KMS-11 (cell line): ENCODE results near the gene MS4A2.

ENCODE experiments used
- H2AFZ ChIP-seq: fragments of 200-600 bp; sonication (generic); 2 replicates; pipeline ENCODE4 v1.6.1; 2016; ENCODE audit warnings: antibody characterized with exemption, mixed run types, low read depth
- H3K27ac ChIP-seq: fragments of 200-600 bp; sonication (generic); 2 replicates; pipeline ENCODE4 v1.6.1; 2016; ENCODE audit warnings: mild to moderate bottlenecking, mixed run types
- H3K27me3 ChIP-seq: fragments of 200-600 bp; sonication (generic); 2 replicates; pipeline ENCODE4 v1.6.1; 2017; ENCODE audit warnings: mild to moderate bottlenecking, low read depth, mixed run types, moderate library complexity; ENCODE audit not compliant: insufficient read depth
- H3K36me3 ChIP-seq: fragments of 200-600 bp; sonication (generic); 2 replicates; pipeline ENCODE4 v1.6.1; 2017; ENCODE audit warnings: mild to moderate bottlenecking, mixed run types; ENCODE audit not compliant: insufficient read depth
- H3K4me1 ChIP-seq: fragments of 200-600 bp; sonication (generic); 2 replicates; pipeline ENCODE4 v1.6.1; 2016; ENCODE audit warnings: mild to moderate bottlenecking, low read depth, mixed run types; ENCODE audit not compliant: poor library complexity, severe bottlenecking
- H3K4me2 ChIP-seq: fragments of 200-600 bp; sonication (generic); 2 replicates; pipeline ENCODE4 v1.7.0; 2016; ENCODE audit warnings: mild to moderate bottlenecking, mixed run types
- H3K4me3 ChIP-seq: fragments of 200-600 bp; sonication (generic); IDR thresholded peaks from 2 replicates; pipeline ENCODE4 v1.6.1; 2017; ENCODE audit warnings: low read depth, low read length, mixed read lengths; ENCODE audit not compliant: insufficient read depth
- H3K79me2 ChIP-seq: fragments of 200-600 bp; sonication (generic); 2 replicates; pipeline ENCODE4 v1.6.1; 2016; ENCODE audit warnings: low read depth, mixed run types; ENCODE audit not compliant: insufficient read depth
- H3K9ac ChIP-seq: fragments of 200-600 bp; sonication (generic); 2 replicates; pipeline ENCODE4 v1.6.1; 2016; ENCODE audit warnings: mild to moderate bottlenecking, mixed run types
- H4K20me1 ChIP-seq: fragments of 200-600 bp; sonication (generic); 2 replicates; pipeline ENCODE4 v1.6.1; 2016; ENCODE audit warnings: mild to moderate bottlenecking, mixed run types; ENCODE audit not compliant: insufficient read depth
- TF ChIP-seq, protein P1 (sequence below): fragments of 200-600 bp; sonication (generic); conservative IDR thresholded peaks from 2 replicates; pipeline ENCODE4 v1.6.1; 2017; ENCODE audit warnings: low read depth, mild to moderate bottlenecking, antibody characterized with exemption, low read length, moderate library complexity, mixed read lengths

Gene MS4A2

DNA sequence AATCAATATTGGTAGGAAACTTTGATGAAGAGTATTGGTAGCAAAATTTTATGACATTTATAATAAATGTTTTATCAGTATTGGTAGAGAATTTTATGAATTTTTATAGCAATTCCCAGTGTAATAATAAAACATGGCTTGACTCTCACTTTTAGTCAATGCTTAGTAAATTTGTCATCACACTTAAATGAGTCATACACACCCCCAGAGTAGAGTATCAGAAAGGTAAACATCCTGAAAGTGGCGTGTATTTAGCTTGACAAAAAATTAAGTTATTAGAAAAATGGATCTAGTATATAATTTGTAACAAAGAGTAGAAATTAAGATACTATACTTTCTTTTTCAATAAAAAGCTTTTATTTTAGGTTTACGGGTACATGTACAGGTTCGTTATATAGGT lies 29.4 kb upstream of the MS4A2 start:
- no peak overlapping the region for H3K4me3 ChIP-seq
- no peaks in the 10 kb centered on the region for H4K20me1 ChIP-seq
- TF ChIP-seq, protein P1, sequence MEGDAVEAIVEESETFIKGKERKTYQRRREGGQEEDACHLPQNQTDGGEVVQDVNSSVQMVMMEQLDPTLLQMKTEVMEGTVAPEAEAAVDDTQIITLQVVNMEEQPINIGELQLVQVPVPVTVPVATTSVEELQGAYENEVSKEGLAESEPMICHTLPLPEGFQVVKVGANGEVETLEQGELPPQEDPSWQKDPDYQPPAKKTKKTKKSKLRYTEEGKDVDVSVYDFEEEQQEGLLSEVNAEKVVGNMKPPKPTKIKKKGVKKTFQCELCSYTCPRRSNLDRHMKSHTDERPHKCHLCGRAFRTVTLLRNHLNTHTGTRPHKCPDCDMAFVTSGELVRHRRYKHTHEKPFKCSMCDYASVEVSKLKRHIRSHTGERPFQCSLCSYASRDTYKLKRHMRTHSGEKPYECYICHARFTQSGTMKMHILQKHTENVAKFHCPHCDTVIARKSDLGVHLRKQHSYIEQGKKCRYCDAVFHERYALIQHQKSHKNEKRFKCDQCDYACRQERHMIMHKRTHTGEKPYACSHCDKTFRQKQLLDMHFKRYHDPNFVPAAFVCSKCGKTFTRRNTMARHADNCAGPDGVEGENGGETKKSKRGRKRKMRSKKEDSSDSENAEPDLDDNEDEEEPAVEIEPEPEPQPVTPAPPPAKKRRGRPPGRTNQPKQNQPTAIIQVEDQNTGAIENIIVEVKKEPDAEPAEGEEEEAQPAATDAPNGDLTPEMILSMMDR: no peak
- H3K36me3 ChIP-seq: no peaks in the 10 kb centered on the region
- H3K4me2 ChIP-seq: no peak overlapping the region
- no peak overlapping the region for H3K27ac ChIP-seq
- H3K9ac ChIP-seq: no peak overlapping the region
- H3K79me2 ChIP-seq: no peaks in the 10 kb centered on the region
- no peaks in the 10 kb centered on the region for H3K27me3 ChIP-seq
- no peaks in the 10 kb centered on the region for H3K4me1 ChIP-seq
- H2AFZ ChIP-seq: no peak overlapping the region

- Histone ChIP-seq H2AFZ (no peak overlapping the region), H4K20me1 (no peaks in the 10 kb centered on the region), H3K36me3 (no peaks in the 10 kb centered on the region), H3K27ac (no peak overlapping the region), H3K4me1 (no peaks in the 10 kb centered on the region), H3K27me3 (no peaks in the 10 kb centered on the region), H3K9ac (no peak overlapping the region), H3K79me2 (no peaks in the 10 kb centered on the region), H3K4me3 (no peak overlapping the region), H3K4me2 (no peak overlapping the region)
- TF ChIP-seq, protein P1: no peak
These were observed 28.8 kb upstream of the MS4A2 start for GRCh38 chr11:60059521-60060240.

- no peaks in the 10 kb centered on the region for H3K79me2 ChIP-seq
- H4K20me1 ChIP-seq: no peaks in the 10 kb centered on the region
- H3K27ac ChIP-seq: no peak overlapping the region
- no peaks in the 10 kb centered on the region for H3K27me3 ChIP-seq
- H3K4me3 ChIP-seq: no peak overlapping the region
- no peaks in the 10 kb centered on the region for H3K36me3 ChIP-seq
- TF ChIP-seq, protein P1: no peak
- H2AFZ ChIP-seq: no peak overlapping the region
- no peak overlapping the region for H3K4me2 ChIP-seq
- no peak overlapping the region for H3K9ac ChIP-seq
- no peaks in the 10 kb centered on the region for H3K4me1 ChIP-seq
These were observed 24.4 kb upstream of the MS4A2 start for GRCh38 chr11:60064111-60064510.

GRCh38 chr11:60065801-60066200 lies 22.7 kb upstream of the MS4A2 start:
- no peak overlapping the region for H3K4me2 ChIP-seq
- H2AFZ ChIP-seq: no peak overlapping the region
- H3K9ac ChIP-seq: no peak overlapping the region
- no peak overlapping the region for H3K27ac ChIP-seq
- no peak overlapping the region for H3K4me3 ChIP-seq
- no peaks in the 10 kb centered on the region for H3K79me2 ChIP-seq
- H3K4me1 ChIP-seq: no peaks in the 10 kb centered on the region
- no peaks in the 10 kb centered on the region for H3K36me3 ChIP-seq
- H3K27me3 ChIP-seq: no peaks in the 10 kb centered on the region
- TF ChIP-seq, protein P1: no peak
- no peaks in the 10 kb centered on the region for H4K20me1 ChIP-seq
